Uterus (tissue), 2 donors: Measurements from ENCODE around the gene MTHFD1.

Experiments
- CTCF ChIP-seq, 4 experiments: fragments of 200-600 bp in 2 of 4; fragments of 450-650 bp in 2 of 4; sonication (generic) in 2 of 4; IDR thresholded peaks; one replicate each; pipeline ENCODE4 v1.5.1; 2016 to 2019; ENCODE audit warnings: antibody characterized with exemption in 4 of 4, mild to moderate bottlenecking in 2 of 4, moderate library complexity in 1 of 4
- POLR2A ChIP-seq, 2 donors: fragments of 450-650 bp; IDR thresholded peaks; one replicate each; pipeline ENCODE4 v1.6.1; 2016; ENCODE audit warnings: antibody characterized with exemption in 2 of 2, mild to moderate bottlenecking in 1 of 2, moderate library complexity in 1 of 2

GRCh38 chr14:64347748-64348147 is 40.4 kb upstream of the MTHFD1 start:
- no peak for TF ChIP-seq CTCF (IDR thresholded peaks at IDR 0.05)
- TF ChIP-seq POLR2A (IDR thresholded peaks at IDR 0.05) = no peak
